ENCODE results near the gene GORAB. TPM values are rescaled to one million over a fixed set of nuclear protein-coding genes. Genes with fewer than 3 reads are reported as not detected.

The GORAB gene
- total RNA-seq, 4 donors from 2014 or later = 7.7 to 14.7 (median 12.6) TPM

GRCh38 chr1:170556917-170557316, 25.0 kb downstream of the GORAB start:
- TF ChIP-seq CTCF (IDR thresholded peaks at IDR 0.05; ENCODE audit: low read depth) = no peak

GRCh38 chr1:170558731-170559130, 26.8 kb downstream of the GORAB start:
- TF ChIP-seq CTCF (IDR thresholded peaks at IDR 0.05; ENCODE audit: low read depth) = no peak

GRCh38 chr1:170559166-170559565, 27.2 kb downstream of the GORAB start:
- TF ChIP-seq CTCF (IDR thresholded peaks at IDR 0.05; ENCODE audit: low read depth) = no peak

- no peak for TF ChIP-seq CTCF (IDR thresholded peaks at IDR 0.05; ENCODE audit: low read depth)
Measured at GRCh38 chr1:170560681-170561285, 28.8 kb downstream of the GORAB start.

- no peak for TF ChIP-seq CTCF (IDR thresholded peaks at IDR 0.05; ENCODE audit: low read depth)
Measured at GRCh38 chr1:170562646-170563338, 30.8 kb downstream of the GORAB start.

- TF ChIP-seq CTCF (IDR thresholded peaks at IDR 0.05; ENCODE audit: low read depth) = no peak
Measured at GRCh38 chr1:170567214-170567613, 35.2 kb downstream of the GORAB start.

GRCh38 chr1:170568197-170568596, 36.2 kb downstream of the GORAB start:
- TF ChIP-seq CTCF (IDR thresholded peaks at IDR 0.05; ENCODE audit: low read depth) = no peak
